CD4-positive, alpha-beta T cell treated with Interleukin-6 for 4 hours (primary cell): Measurements from ENCODE around the gene HERC6.
"Not testable (repeated sequence)": the region's sequence is repeated elsewhere in the genome, so short reads cannot be mapped to it uniquely, and the experiment has no call there.

Source experiments
- DNase-seq: peaks from one replicate; pipeline ENCODE4 v3.0.0-alpha.2; 2020; ENCODE audit warnings: mixed read lengths

Gene HERC6

GRCh38 chr4:88391703-88392102, 13.1 kb downstream of the HERC6 start:
- DNase-seq: no peak

DNA sequence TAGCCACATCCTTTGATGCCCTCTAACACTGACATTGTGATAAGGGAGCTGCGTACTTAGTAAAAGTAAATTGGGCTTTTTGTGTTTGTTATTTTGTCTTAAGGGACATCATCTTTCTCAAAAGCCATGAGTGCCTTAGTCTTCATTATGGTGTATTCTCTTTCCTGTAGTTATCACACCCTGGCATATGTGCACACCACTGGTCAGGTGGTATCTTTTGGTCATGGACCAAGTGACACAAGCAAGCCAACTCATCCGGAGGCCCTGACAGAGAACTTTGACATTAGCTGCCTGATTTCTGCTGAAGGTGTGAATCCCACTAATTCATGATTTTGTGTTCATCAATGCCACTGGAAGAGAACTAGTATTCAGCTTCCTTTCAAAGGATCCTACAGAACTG, 18.0 kb downstream of the HERC6 start:
- no peak for DNase-seq

DNA sequence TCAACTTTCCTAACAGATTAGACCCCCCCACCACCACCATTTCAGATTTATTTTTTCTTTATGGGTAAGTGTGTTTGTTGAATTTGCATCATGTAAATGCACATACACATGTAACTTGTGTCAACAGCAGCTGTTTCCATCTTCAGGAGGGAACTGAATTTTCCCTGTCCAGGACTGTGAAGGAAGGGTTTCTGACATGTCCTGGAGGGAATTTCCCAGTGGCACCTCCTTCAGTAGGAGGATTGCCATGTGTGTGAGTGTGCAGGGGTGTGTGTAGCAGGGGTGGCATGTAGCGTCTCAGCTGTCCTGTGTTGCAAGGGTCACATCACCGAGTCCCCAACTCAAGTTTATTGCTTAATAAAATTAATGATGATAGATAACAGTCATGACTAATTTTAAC, 19.7 kb downstream of the HERC6 start:
- DNase-seq: no peak

DNA sequence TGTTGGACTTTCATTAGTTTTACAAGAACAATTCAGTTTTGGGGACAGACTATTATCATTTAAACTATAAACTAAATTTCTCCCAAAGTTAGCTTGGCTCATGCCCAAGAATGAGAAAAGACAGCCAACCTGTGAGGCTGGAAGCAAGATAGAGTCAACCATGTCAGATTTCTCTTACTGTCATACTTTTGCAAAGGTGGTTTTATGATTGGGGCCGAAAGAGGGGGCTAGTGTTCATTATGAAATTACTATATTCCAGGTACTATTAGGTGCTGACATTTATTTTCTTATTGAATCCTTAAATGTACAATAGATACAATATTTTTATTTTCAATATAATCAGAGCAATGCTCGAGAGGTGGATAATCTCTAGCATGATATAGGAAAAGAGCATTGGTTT, 30.6 kb downstream of the HERC6 start:
- DNase-seq: no peak

DNA sequence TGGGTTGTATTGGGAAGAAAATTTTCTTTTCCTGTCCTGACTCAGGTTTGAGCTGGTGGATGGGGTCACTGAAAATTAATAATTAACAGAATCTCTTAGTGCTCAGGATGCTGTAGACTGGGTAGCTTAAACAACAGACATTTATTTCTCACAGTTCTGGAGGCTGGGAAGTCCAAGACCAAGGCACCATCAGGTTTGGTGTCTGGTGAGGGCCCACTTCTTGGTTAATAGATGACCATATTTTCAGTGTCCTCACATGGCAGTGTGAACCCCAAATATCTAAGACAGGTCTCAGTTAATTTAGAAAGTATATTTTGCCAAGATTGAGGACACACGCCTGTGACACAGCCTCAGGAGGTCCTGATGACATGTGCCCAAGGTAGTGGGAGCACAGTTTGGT, 31.1 kb downstream of the HERC6 start:
- no peak for DNase-seq

GRCh38 chr4:88411491-88412096, 32.9 kb downstream of the HERC6 start:
- no peak for DNase-seq

- DNase-seq: no peak
Observed at GRCh38 chr4:88413801-88414200, 35.1 kb downstream of the HERC6 start.

DNA sequence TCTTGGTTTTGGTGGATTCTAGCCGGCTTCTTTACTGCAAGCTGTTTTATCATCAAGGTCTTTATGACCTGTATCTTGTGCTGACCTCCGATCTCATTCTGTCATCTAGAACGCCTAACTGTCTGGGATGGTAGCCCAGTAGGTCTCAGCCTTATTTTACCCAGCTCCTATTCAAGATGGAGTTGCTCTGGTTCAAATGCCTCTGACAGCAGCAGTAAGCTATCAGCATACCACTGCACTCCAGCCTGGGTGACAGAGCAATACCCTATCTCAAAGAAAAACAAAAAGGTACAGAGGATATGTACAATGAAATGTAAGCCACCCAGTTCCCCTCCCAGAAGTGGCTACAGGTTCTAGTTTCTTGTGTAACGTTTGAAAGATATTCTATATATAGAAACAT, 36.1 kb downstream of the HERC6 start:
- DNase-seq: no peak

- DNase-seq: no peak
Observed at GRCh38 chr4:88415982-88416381, 37.3 kb downstream of the HERC6 start.

DNA sequence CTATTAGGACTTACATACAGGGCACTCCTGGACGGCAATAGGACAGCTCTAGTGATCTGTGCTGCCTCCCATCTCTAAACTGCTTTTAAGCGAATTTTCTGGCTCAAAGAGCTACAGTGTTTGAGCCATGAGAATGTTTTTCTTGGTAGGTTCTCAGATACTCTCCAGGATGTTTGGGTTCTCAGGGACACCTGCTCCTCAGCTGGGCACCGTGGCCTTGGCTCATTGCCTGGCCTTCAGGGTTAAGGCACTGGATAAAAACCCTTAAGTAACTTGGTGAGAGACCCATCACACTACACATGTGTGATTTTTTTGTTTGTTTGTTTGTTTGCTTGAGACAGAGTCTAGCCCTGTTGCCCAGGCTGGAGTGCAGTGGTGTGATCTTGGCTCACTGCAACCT, 39.8 kb downstream of the HERC6 start:
- no peak for DNase-seq

GRCh38 chr4:88419874-88420273, 41.2 kb downstream of the HERC6 start:
- DNase-seq: no peak

DNA sequence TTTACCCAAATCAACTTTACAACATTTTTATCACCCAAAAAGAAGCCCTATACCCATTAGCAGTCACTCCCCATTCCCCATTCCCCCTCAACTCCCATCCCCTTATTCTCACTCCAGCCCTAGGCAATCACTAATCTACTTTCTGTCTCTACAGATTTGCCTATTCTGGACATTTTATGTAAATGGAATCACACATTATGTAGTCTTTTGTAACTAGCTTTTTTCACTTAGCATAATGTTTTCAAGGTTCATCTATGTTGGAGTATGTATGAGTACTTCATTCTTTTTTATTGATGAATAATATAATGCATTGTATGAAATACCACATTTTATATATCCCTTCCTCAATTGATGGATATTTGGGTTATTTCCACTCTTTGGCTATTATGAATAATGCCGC, 42.2 kb downstream of the HERC6 start:
- DNase-seq: no peak

GRCh38 chr4:88422403-88422802, 43.8 kb downstream of the HERC6 start:
- no peak for DNase-seq

DNA sequence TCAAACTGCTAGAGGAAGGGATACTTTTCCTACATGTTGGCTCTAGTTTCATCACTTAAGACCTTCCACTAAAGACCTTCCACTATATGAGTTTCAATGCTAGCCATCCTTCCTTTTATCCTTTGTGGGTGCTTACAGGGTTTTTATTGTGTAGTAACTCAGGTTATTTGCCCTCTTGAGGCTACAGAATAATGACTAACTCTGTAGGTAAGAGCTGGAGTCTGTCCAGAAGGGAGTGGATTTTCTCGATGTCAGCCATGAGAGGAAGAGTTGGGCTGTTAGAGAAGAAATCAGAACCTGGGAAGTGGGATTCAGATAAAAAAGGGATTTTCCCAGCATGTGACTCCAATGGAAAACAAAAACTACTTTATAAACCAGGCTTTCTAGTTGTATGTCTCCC, 50.7 kb downstream of the HERC6 start:
- DNase-seq: no peak

- no peak for DNase-seq
Observed at GRCh38 chr4:88435987-88436693, 57.5 kb downstream of the HERC6 start.

- not testable (repeated sequence) for DNase-seq
Observed at GRCh38 chr4:88437873-88438272, 59.2 kb downstream of the HERC6 start.

DNA sequence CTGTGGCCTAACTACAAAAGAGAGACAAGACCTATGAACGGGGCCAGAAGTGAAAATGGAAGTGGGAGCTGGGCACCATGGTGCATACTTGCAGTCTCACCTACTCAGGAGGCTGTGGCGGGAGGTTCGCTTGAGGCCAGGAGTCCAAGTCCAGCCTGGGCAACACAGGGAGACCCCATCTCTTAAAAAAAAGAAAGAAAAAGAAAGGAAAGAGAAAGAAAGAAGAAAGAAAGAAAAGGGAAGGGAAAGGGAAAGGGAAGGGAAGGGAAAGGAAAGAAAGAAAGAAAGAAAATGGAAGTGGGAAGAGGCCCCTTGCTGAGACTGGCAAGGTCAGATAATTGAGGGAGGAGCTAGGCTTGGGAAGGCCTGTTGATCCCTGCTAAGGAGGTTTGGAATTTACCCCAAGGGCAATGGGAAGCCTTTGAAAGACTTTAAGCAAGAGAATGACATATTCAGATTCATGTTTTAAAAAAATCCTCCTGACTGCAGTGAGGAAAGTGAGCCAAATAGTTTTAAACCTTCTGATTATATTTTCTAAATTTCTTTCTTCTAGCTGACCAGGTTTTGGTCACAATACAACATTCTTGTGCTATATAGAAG, 60.6 kb downstream of the HERC6 start:
- no peak for DNase-seq

GRCh38 chr4:88440146-88440545, 61.5 kb downstream of the HERC6 start:
- DNase-seq: no peak

DNA sequence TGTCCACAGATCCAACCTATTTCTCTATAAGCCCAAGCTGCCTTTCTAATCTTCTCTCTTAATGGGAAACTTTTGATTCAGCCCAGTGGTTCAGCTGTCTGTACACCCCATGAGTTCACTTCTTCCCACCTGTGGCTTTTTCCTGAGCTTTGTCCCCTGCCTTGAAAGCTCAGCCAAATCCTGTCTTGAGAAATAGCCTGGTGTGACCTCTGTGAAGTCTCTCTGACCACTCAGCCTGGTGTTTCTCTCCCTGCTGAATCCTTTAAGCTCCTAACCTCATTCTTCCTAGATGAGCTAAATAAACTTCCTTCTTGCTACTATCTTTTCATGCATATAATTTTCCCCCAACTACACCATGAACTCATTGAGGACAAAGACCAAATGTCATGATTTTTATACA, 63.0 kb downstream of the HERC6 start:
- no peak for DNase-seq

DNA sequence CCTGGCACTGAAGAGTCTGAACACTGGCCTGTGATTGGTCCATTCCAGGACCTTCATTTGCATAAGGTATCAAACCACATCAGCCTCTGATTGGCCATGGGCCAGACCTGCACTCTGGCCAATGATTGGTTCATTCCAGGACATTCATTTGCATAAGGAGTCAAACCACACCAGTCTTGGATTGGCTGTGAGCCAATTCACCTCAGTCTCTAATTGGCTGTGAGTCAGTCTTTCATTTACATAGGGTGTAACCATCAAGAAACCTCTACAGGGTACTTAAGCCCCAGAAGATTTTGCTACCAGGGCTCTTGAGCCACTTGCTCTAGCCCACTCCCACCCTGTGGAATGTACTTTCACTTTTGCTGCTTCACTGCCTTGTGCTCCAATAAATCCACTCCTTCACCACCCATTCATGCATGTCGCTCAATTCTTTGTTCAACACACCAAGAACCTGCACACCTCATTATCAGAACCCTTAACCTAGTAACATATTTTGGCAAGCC, 64.1 kb downstream of the HERC6 start:
- no peak for DNase-seq

- no peak for DNase-seq
Observed at GRCh38 chr4:88443486-88443885, 64.8 kb downstream of the HERC6 start.

DNA sequence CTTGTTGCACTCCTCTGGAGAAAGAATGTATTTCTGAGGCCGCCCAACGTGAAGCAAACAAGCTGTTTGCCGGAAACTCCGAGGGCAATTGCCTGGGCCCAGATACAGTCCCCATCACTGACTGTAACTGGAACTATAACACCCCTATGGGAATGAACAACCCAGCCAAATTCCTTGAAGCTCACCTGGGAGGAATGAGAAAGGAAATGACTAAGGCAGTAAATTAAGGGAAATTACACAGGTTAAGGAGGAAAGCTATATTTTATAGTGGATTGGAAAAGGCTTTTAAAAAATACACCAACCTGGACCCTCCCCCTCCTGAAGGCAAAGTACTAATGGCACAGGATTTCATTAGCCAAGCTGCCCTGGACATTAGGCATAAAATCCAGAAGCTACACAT, 66.6 kb downstream of the HERC6 start:
- DNase-seq: no peak

GRCh38 chr4:88446124-88446523, 67.5 kb downstream of the HERC6 start:
- no peak for DNase-seq

DNA sequence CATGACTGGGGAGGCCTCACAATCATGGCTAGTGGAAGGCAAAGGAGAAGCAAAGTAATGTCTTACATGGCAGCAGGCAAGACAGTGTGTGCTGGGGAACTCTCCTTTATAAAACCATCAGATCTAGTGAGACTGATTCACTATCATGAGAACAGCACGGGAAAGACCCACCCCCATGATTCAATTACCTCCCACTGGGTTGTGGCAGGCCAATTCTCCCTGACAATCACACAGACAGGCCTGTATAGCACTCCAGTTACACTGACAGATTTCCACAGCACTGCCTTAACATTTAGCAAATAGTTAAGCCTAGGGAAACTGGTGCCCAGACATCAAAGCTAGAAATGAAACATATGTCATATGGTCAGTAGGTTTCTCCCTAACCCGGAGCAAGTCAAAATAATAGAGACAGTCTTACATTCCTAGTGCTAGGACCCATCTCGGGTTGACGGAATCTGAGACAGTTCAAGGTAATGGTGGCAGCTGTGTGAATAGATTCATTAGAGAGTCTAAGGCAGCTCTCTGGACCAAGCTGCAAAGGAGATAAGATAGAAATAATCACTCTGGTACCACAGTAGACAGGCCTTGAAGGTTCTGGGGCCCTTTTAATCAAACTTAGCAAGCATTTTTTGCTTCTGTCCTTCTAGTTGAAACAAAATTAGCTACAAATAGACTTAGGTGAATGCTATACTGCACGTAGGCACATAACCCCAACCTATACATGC, 68.9 kb downstream of the HERC6 start:
- no peak for DNase-seq
